HG03354 (cell line): Measurements from ENCODE around the gene RFX2.
"Not testable (repeated sequence)": the region's sequence is repeated elsewhere in the genome, so short reads cannot be mapped to it uniquely, and the experiment has no call there.

Source experiments
- ATAC-seq: cut with Tn5 transposase; IDR thresholded peaks from one replicate; pipeline ENCODE4 v1.9.1; 2021; ENCODE audit warnings: mild to moderate bottlenecking; ENCODE audit not compliant: unreplicated experiment, poor library complexity, severe bottlenecking

Gene RFX2

GRCh38 chr19:5999693-6000092 is 110.6 kb downstream of the RFX2 start:
- no peak for ATAC-seq

GRCh38 chr19:5997371-5997770 is 112.9 kb downstream of the RFX2 start:
- ATAC-seq = no peak

- ATAC-seq = no peak
Measured at GRCh38 chr19:5996623-5997320, 113.5 kb downstream of the RFX2 start.

- ATAC-seq = no peak
Measured at GRCh38 chr19:5996102-5996501, 114.2 kb downstream of the RFX2 start.

GRCh38 chr19:5995606-5996005 is 114.7 kb downstream of the RFX2 start:
- ATAC-seq = no peak

GRCh38 chr19:5994405-5995165 is 115.7 kb downstream of the RFX2 start:
- ATAC-seq = no peak

- no peak for ATAC-seq
Measured at GRCh38 chr19:5993648-5994358, 116.5 kb downstream of the RFX2 start.

- no peak for ATAC-seq
Measured at GRCh38 chr19:5993201-5993600, 117.1 kb downstream of the RFX2 start.

- ATAC-seq = no peak
Measured at GRCh38 chr19:5992756-5993155, 117.5 kb downstream of the RFX2 start.

- no peak for ATAC-seq
Measured at GRCh38 chr19:5991244-5991838, 119.0 kb downstream of the RFX2 start.

- no peak for ATAC-seq
Measured at GRCh38 chr19:5990289-5990797, 120.0 kb downstream of the RFX2 start.

GRCh38 chr19:5989388-5990074 is 120.8 kb downstream of the RFX2 start:
- no peak for ATAC-seq

- no peak for ATAC-seq
Measured at GRCh38 chr19:5988517-5989387, 121.5 kb downstream of the RFX2 start.

GRCh38 chr19:5987077-5987818 is 123.1 kb downstream of the RFX2 start:
- ATAC-seq = no peak

- ATAC-seq = not testable (repeated sequence)
Measured at GRCh38 chr19:5985837-5986236, 124.5 kb downstream of the RFX2 start.

- ATAC-seq = no peak
Measured at GRCh38 chr19:5985098-5985783, 125.1 kb downstream of the RFX2 start.

- no peak for ATAC-seq
Measured at GRCh38 chr19:5984600-5984999, 125.7 kb downstream of the RFX2 start.
